Tibial nerve (tissue), 4 donors: ENCODE measurements around the gene JAML.

Source experiments
- CTCF ChIP-seq, 5 experiments: fragments of 200-600 bp in 3 of 5; fragments of 450-650 bp in 2 of 5; sonication (generic) in 3 of 5; IDR thresholded peaks; one replicate each; pipeline ENCODE4 v1.5.1; 2016 to 2019; ENCODE audit warnings: antibody characterized with exemption in 5 of 5, mild to moderate bottlenecking in 3 of 5, moderate library complexity in 2 of 5
- EP300 ChIP-seq, 2 donors: sonication (generic); formaldehyde crosslinking; IDR thresholded peaks; one replicate each; pipeline ENCODE4 v1.6.1; 2017; ENCODE audit warnings: antibody characterized with exemption in 2 of 2, mild to moderate bottlenecking in 1 of 2
- POLR2A ChIP-seq, 2 donors: fragments of 450-650 bp; IDR thresholded peaks; one replicate each; pipeline ENCODE4 v1.6.1; 2017; ENCODE audit warnings: antibody characterized with exemption in 2 of 2, mild to moderate bottlenecking in 2 of 2, moderate library complexity in 2 of 2

- TF ChIP-seq POLR2A (IDR thresholded peaks at IDR 0.05): no peak
- TF ChIP-seq CTCF (IDR thresholded peaks at IDR 0.05): no peak
- TF ChIP-seq EP300 (IDR thresholded peaks at IDR 0.05): no peak
Observed at GRCh38 chr11:118211006-118211405, 13.8 kb downstream of the JAML start.
